HL-60 (cell line): ENCODE measurements around the gene CREB3L4.

Experiments
- CTCF ChIP-seq: IDR thresholded peaks from one replicate; pipeline ENCODE4 v1.5.1; 2011; ENCODE audit warnings: low read length, control low read depth, inconsistent platforms; ENCODE audit not compliant: insufficient read depth
- POLR2AphosphoS5 ChIP-seq: IDR thresholded peaks from 2 replicates; pipeline ENCODE4 v1.6.1; 2012; ENCODE audit warnings: low read depth

DNA sequence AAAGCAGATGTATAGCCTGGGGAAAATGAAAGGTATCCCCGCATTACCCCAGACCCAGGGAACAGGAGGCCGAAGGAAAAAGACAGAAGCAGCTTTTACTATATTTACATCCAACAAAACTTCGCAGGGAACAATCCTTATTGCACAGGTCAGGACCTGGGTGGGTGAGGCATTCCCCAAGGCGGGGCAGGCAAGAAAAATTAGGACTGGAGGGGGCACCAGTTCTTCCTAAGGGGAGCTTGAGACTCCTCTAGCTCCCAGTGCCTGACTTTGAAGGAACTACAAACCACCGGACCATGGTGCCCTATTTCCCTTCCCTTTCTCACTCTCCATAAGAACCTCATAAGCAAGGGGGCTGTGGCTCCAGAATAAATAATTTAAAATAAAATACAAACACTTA, 38.3 kb upstream of the CREB3L4 start:
- no peak for TF ChIP-seq CTCF
- no peak for TF ChIP-seq POLR2AphosphoS5
